ENCODE results near the gene GPATCH3.

- TF ChIP-seq CTCF (IDR thresholded peaks at IDR 0.05): no peak
- no peak for TF ChIP-seq POLR2A (IDR thresholded peaks at IDR 0.05)
These were observed 7.0 kb upstream of the GPATCH3 start for GRCh38 chr1:26907071-26907917.

Data from thyroid gland (tissue), 4 donors.